Measurements from ENCODE around the gene EEF2. TPM values are rescaled to one million over a fixed set of nuclear protein-coding genes. Genes with fewer than 3 reads are reported as not detected.
"Not testable (repeated sequence)": the region's sequence is repeated elsewhere in the genome, so short reads cannot be mapped to it uniquely, and the experiment has no call there.

EEF2 gene
- total RNA-seq, 1 donor from 2014 or later = 2,707 TPM

DNA sequence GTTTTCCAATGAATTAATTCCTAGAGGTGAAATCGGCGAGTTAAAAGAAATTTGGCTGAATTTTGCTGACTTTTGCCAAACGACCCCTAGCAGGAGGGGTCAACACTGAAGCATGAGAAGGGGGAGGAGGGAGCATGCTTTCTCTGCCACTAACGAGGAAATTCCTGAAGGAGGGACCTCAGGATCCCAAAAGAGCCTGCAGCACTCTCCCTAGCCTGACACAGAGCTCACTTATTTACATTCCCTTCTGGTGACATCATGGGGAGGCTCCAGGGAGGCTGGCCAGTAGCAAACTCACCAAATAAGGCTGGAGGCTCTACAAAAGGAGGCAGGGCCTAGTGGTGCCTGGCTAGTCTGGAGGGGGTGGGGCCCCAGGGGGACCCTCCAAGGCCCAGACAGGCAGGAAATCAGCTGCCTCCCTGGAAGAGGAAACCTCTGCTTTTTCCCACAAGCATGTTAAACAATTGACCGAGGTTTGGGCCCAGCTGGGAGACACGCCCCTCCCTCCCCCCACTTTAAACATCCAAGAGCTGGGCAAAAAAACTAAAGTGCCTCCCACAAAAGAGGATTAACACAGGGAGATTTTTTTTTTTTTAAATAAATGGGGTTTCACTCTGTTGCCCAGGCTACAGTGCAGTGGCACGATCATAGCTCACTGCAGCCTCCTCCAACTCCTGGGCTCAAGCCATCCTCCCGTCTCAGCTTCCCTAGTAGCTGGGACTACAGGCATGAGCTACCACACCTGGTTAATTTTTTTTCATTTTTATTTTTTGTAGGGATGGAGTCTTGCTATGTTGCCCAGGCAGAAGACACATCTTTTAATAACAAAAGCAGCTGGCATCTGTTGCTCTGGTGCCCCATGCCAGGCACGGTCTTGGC lies 16.5 kb downstream of the EEF2 start:
- peak; percentile 99 for DNase-seq (ENCODE audit: low read depth)

GRCh38 chr19:3967983-3968382 lies 17.3 kb downstream of the EEF2 start:
- not testable (repeated sequence) for DNase-seq (ENCODE audit: low read depth)

GRCh38 chr19:3966051-3967017 lies 18.9 kb downstream of the EEF2 start:
- no peak for DNase-seq (ENCODE audit: low read depth)

GRCh38 chr19:3964256-3965194 lies 20.7 kb downstream of the EEF2 start:
- no peak for DNase-seq (ENCODE audit: low read depth)

GRCh38 chr19:3963458-3964255 lies 21.6 kb downstream of the EEF2 start:
- DNase-seq (ENCODE audit: low read depth) = no peak

DNA sequence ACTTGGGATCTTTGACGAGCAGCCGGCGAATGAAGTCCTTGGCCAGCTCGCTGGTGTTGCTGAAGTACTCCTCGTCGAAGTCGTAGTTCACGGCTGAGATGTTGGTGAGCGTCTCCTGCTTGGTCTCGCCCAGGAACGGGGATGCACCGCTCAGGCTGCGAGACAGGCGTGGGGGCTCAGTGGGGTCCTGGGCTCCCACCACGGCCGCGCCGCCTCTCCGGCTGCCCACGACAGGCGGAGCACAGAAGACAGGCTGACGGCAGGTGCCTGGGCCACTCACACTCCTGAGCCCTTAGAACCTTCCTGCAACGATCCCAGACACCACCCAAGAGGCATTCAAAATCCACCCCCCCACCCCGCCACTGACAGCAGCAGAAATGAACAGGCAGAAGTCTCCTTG lies 24.3 kb downstream of the EEF2 start:
- no peak for DNase-seq (ENCODE audit: low read depth)

DNA sequence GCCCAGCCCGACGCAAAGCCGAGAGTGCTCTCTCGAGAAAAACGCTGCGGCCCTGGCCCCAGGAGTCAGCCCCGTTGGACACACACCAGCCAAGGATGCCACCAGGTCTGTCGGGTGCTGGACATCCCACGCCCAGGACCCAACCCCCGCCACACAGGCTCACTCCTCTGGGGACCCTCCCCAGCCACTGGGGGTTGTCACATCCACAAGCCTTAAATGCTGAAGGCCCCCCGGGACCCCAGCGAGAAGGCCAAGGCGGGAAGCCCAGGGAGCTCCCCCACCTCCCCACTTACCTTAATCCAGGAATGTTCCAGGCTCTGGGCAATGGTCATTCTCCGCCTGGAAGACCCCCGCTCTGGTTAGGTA lies 25.5 kb downstream of the EEF2 start:
- DNase-seq (ENCODE audit: low read depth) = no peak

DNA sequence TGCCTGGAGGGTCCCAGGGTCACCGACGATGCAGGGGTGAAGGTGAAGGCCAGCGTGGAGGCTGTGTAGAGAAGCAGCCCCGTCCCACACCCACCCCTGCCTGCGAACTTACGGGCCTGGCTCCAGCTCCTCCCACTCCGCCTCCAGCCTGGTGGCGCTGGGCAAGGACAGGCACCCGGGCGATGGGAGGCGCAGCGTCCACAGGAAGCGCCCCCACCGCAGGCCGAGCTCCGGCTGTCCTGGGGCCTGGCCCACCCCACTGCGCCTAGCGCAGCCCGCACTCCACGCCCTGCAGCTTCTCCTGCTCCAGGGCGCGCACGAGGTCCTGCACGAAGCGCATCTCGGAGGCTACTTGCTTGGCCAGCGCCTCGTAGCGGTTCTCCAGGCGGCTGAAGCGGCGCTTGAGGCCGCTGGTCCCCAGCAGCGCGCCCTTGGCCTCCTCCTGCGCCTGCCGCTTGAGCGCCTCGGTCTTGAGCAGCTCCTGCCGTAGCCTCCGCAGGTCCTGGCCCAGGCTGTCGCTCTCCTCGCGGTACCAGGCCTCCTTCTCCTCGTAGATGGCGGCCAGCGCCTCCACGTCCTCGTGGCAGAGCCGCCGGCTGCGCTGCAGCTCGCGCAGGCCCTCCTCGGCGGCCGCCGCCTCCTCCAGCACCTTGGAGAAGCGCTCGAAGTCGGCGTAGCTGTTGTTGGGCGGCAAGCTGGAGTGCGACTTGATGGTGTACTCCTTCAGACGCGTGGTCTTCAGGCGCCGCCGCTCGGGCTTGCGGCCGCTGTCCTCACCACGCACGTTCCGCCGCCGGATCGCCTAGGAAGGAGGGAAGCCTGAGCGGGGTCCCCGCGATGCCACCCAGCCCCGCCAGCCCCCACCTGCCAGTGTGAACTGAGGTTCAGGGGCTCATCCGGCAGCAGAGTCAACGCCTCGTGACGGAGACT lies 26.2 kb downstream of the EEF2 start:
- DNase-seq (ENCODE audit: low read depth) = no peak

DNA sequence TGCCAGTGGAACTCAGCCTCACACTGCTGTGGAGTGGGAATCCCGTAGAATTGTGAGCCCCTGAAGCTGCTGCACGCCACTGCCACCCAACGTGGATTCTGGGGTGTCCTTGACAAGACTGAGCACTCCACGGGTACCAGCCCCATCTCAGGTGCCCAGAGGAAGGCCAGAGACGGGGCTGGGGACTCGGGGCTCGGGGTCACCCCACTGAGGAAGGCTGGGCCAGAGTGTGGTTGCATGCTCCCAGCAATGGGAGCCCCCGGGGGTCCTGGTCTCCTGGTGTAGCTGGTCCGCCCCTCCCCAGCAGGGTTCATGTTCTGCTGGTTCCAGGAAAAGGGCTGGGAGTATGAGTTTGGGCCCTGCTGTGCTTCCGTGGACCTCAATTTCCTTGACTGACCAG lies 29.6 kb downstream of the EEF2 start:
- DNase-seq (ENCODE audit: low read depth) = no peak

GRCh38 chr19:3955276-3955675 lies 30.0 kb downstream of the EEF2 start:
- not testable (repeated sequence) for DNase-seq (ENCODE audit: low read depth)

DNA sequence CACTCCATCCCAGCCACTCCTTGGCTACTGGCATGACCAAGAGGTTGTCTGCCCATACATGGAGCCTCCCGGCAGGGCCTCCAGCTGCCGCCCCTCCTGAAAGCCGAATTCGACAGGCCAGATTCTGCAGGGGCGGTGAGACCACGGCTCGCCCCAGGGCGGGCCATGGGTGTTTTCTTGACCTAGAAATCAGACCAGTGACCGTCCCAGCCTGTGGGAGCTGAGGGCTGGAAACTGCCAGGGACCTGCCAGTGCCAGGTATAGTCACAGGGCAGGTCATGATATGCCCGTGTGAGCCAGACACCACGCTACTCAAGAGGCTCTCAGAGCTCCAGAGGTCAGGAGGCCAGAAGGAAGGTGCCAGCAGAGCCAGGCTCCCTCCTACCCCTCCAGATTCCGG lies 31.2 kb downstream of the EEF2 start:
- DNase-seq (ENCODE audit: low read depth) = no peak

DNA sequence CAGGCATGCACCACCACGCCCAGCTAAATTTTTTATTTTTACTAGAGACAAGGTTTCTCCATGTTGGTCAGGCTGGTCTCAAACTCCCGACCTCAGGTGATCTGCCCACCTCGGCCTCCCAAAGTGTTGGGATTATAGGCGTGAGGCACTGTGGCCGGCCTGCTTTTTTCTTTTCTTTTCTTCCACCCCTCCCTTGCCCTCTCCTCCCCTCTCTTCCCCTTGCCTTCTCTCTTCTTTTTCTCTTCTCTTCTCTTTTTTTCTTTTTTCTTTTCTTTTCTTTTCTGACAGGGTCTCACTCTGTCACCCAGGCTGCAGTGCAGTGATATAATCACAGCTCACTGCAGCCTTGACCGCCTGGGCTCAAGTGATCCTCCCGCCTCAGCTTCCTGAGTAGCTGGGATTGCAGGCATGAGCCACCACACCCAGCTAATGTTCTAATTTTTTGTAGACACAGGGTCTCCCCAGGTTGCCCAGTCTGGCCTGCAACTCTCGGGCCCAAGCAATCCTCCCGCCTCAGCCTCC lies 32.4 kb downstream of the EEF2 start:
- not testable (repeated sequence) for DNase-seq (ENCODE audit: low read depth)

- DNase-seq (ENCODE audit: low read depth) = no peak
Observed at GRCh38 chr19:3950871-3951861, 34.1 kb downstream of the EEF2 start.

GRCh38 chr19:3949997-3950859 lies 35.0 kb downstream of the EEF2 start:
- no peak for DNase-seq (ENCODE audit: low read depth)

DNA sequence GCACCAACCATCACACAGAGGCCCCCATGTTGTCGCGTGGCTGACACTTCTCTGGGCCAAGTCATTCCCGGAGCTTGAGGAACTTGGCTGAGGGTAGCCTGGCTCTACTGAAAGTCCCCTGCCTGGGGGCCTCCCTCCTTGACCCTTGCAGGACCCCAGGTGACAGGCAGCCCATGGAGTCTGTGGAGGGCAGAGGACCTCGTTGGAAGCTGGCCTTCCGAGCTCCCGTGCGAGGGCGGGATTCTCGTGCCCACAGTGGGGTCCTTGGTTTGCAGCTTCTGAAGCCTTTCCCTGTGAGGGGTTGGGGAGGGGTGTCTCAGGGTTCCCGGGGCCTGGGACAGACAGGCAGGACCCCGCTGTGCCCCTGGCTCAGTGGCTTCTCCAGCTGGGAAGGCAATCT lies 36.0 kb downstream of the EEF2 start:
- no peak for DNase-seq (ENCODE audit: low read depth)

DNA sequence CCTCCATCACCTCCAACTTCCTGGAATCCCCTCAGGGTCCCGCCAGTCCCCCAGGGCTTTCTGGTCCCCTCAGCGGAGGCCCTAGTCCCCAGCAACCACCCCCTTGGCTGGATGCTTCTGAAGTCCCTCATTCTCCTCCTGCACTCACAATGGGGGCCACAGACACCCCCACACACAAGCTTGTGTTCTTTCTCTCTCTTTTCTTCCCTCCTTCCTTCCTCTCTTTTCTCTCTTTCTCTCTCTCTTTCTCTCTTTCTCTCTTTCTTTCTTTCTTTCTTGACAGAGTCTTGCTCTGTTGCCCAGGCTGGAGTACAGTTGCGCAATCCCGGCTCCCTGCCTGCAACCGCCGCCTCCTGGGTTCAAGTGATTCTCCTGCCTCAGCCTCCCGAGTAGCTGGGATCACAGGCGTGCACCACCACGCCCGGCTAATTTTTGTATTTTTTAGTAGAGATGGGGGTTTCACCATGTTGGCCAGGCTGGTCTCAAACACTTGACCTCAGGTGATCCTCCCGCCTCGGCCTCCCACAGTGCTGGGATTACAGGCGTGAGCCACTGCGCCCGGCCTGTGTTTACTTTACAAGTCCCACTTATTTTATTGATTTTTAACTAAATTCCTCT lies 37.8 kb downstream of the EEF2 start:
- DNase-seq (ENCODE audit: low read depth) = not testable (repeated sequence)

DNA sequence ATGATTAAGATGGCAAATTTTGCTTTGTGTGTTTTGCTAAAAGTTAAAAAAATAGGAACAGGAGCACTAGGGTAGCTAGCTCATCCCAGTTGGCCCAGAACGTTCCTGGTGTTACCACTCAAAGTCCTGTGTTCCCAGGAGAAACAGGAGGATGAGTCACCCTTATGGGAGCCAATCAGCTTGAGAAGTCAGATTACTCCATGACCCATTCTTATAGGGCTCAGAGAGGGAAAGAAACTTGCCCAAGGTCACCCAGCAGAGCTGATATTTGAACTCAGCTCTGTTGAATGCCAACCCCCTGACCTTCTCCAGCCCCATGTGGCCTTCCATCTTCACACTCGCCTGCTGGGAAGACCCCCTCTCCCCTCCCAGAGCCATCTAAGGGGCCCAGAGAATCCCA lies 39.4 kb downstream of the EEF2 start:
- no peak for DNase-seq (ENCODE audit: low read depth)
